IMR-90 (cell line): ENCODE results near the gene EVA1C.

ENCODE experiments used
- MAFK ChIP-seq: IDR thresholded peaks from 2 replicates; pipeline ENCODE4 v1.6.1; 2012; ENCODE audit warnings: low read depth, low read length, improper control_type of control experiment
- NFE2L2 ChIP-seq: fragments of 150-350 bp; IDR thresholded peaks from 2 replicates; pipeline ENCODE4 v1.6.1; 2016; ENCODE audit warnings: low read depth, mild to moderate bottlenecking, low read length
- POLR2A ChIP-seq: IDR thresholded peaks from 2 replicates; pipeline ENCODE4 v1.6.1; 2012; ENCODE audit warnings: mild to moderate bottlenecking, low read depth, low read length
- USF2 ChIP-seq: fragments of 150-350 bp; IDR thresholded peaks from 2 replicates; pipeline ENCODE4 v1.6.1; 2017; ENCODE audit warnings: mild to moderate bottlenecking, antibody characterized with exemption, low read length, low read depth

- no peak for TF ChIP-seq MAFK
- no peak for TF ChIP-seq NFE2L2
- no peak for TF ChIP-seq POLR2A
- TF ChIP-seq USF2: no peak
These were observed 39.8 kb upstream of the EVA1C start for GRCh38 chr21:32372755-32373154.
